Neural crest cell (in vitro differentiated cells): Measurements from ENCODE around the gene BTBD9. TPM values are rescaled to one million over a fixed set of nuclear protein-coding genes. Genes with fewer than 3 reads are reported as not detected.

ENCODE experiments used
- DNase-seq: peaks from one replicate; pipeline ENCODE4 v3.0.0; 2021; ENCODE audit warnings: low read depth, mixed read lengths, low spot score
- H3K27ac Mint-ChIP-seq: one replicate; pipeline ENCODE4 v1.8.0; 2021; ENCODE audit warnings: mild to moderate bottlenecking, mixed read lengths; ENCODE audit not compliant: unreplicated experiment
- H3K27me3 Mint-ChIP-seq: 2 replicates; pipeline ENCODE4 v1.8.0; 2021; ENCODE audit warnings: low read depth, mild to moderate bottlenecking, mixed read lengths
- H3K36me3 Mint-ChIP-seq: 2 replicates; pipeline ENCODE4 v1.8.0; 2021; ENCODE audit warnings: low read depth, mild to moderate bottlenecking, mixed read lengths
- H3K4me1 Mint-ChIP-seq: 2 replicates; pipeline ENCODE4 v1.8.0; 2021; ENCODE audit warnings: mixed read lengths
- H3K4me3 Mint-ChIP-seq: one replicate; pipeline ENCODE4 v1.8.0; 2021; ENCODE audit warnings: mild to moderate bottlenecking, mixed read lengths
- H3K9me3 Mint-ChIP-seq: 2 replicates; pipeline ENCODE4 v1.8.0; 2021; ENCODE audit warnings: mixed read lengths
- total RNA-seq: library from RNA; stranded (reverse); gene quantifications from 2 replicates; pipeline ENCODE4 v1.2.1, GENCODE V29; 2021
- TF ChIP-seq, protein P1 (sequence below): fragments of 200-600 bp; sonication (generic); conservative IDR thresholded peaks from 2 replicates; pipeline ENCODE4 v1.5.0; 2021; ENCODE audit warnings: antibody characterized with exemption, mild to moderate bottlenecking

BTBD9 gene
- total RNA-seq, 1 donor from 2014 or later, result 18.0 TPM

DNA sequence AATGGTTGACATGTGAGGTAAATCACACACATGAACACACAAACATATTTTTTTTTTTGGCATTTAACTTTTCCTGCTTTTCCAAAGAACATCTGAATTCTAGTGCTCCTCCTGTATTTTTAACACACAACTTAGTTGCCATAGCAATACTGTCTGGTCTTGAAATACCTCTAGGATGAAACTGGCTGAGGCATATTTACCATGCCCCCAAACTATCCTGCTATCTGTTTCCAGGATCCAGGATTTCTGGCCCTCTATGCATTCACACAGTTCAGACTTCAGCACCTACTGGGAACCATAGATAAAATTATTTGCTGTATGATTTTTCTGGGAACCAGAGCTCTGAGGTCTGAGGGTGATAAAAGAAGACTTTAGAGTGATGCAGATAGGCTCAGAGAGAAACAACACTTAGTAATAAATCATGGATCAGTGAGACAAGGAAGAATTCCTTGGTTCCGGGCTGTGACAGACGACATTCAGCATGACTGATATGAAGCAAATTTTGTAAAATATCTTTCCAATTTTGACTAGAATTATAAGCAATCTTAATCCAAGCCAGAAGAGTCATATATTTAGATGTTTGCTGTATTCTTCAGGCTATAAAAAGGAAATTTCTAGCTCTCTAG lies 359.7 kb downstream of the BTBD9 start:
- no peak for DNase-seq
- TF ChIP-seq, protein P1, sequence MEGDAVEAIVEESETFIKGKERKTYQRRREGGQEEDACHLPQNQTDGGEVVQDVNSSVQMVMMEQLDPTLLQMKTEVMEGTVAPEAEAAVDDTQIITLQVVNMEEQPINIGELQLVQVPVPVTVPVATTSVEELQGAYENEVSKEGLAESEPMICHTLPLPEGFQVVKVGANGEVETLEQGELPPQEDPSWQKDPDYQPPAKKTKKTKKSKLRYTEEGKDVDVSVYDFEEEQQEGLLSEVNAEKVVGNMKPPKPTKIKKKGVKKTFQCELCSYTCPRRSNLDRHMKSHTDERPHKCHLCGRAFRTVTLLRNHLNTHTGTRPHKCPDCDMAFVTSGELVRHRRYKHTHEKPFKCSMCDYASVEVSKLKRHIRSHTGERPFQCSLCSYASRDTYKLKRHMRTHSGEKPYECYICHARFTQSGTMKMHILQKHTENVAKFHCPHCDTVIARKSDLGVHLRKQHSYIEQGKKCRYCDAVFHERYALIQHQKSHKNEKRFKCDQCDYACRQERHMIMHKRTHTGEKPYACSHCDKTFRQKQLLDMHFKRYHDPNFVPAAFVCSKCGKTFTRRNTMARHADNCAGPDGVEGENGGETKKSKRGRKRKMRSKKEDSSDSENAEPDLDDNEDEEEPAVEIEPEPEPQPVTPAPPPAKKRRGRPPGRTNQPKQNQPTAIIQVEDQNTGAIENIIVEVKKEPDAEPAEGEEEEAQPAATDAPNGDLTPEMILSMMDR, result no peak
- Mint-ChIP-seq H3K27ac (no peak overlapping the region), H3K9me3 (no peaks in the 10 kb centered on the region), H3K4me3 (no peak overlapping the region), H3K4me1 (peaks cover 50% of the 10 kb centered on the region), H3K36me3 (no peaks in the 10 kb centered on the region), H3K27me3 (peaks cover 6% of the 10 kb centered on the region)

DNA sequence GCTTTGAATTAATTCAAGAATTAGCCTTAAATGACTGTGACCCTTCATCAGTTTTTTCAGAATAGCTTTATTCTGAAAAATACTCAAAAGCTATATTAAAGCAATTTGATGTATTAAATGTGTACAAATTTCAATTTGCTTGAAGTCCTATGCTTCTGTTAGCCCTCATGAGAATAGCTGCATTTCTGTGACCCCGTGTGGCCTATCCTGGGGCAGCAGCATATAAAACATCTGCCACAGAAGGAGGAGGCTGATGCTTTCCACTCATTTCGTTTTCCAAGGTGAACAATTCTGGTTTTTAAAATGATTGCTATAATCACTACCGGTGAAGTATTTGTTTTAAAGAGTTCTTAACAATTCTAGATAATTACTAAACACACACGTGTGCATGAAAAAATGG lies 360.3 kb downstream of the BTBD9 start:
- Mint-ChIP-seq H3K27me3 (peaks cover 5% of the 10 kb centered on the region), H3K4me3 (peak overlapping the region; percentile 4), H3K4me1 (peaks cover 50% of the 10 kb centered on the region), H3K27ac (no peak overlapping the region), H3K9me3 (no peaks in the 10 kb centered on the region), H3K36me3 (no peaks in the 10 kb centered on the region)
- no peak for DNase-seq
- TF ChIP-seq, protein P1, result no peak

DNA sequence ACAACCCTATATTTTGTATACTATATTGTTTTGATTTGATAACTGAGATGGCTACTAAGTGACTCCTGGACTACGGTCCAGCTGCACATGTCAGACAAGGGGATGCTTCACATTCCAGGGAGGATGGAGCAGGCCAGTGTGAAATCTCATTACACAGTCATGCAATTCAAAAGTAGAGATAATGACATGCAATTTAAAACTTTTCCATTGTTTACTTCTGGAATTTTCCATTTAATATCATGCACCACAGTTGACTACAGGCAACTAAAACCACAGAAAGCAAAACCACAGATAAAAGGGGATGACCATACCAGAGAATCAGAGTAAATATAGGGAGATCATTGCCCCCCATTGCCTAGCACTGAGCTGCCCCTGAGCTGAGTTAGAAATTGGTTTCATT lies 366.4 kb downstream of the BTBD9 start:
- Mint-ChIP-seq H3K9me3 (no peaks in the 10 kb centered on the region), H3K4me3 (no peak overlapping the region), H3K36me3 (no peaks in the 10 kb centered on the region), H3K27me3 (no peaks in the 10 kb centered on the region), H3K27ac (no peak overlapping the region), H3K4me1 (peaks cover 27% of the 10 kb centered on the region)
- DNase-seq, result no peak
- TF ChIP-seq, protein P1, result no peak

DNA sequence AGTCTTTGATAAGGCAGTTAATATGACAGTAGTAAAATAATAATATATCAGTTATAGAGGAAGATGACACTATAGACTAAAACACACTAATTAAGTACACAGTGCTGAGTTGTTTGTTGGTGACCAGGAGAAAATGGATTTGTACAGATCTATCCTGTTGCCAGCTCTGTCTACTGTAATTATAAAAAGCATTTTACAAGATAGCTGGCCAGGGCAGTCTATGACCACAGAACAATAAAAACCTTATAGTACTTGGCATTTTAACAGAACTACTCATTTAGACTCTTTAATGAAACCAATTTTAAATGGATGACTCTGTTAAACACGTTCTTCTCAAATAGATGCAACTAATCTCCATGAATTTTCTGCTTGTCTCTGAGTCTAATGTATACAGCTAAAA lies 367.5 kb downstream of the BTBD9 start:
- no peaks in the 10 kb centered on the region for H3K27me3 Mint-ChIP-seq
- H3K36me3 Mint-ChIP-seq, result no peaks in the 10 kb centered on the region
- DNase-seq, result no peak
- peaks cover 32% of the 10 kb centered on the region for H3K4me1 Mint-ChIP-seq
- no peak overlapping the region for H3K4me3 Mint-ChIP-seq
- TF ChIP-seq, protein P1, result no peak
- H3K27ac Mint-ChIP-seq, result no peak overlapping the region
- H3K9me3 Mint-ChIP-seq, result no peaks in the 10 kb centered on the region

DNA sequence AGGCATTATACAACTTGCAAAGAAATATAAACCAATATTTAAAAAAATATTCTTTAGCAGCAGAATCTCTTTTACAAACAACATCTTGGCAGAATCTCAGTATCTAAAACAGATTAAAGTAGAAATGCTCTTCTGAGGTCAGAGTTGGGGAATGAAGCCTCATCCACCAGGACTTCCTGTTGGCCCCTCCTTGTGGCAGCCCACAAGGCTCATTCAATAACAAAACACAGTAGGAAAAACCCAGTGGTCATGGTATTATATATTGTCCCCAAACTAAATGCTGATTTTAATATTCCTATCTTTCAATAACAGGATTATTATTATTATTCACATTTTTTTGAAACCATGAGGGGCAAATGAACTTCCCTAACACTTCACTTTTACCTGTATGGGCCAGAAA lies 368.6 kb downstream of the BTBD9 start:
- Mint-ChIP-seq H3K36me3 (no peaks in the 10 kb centered on the region), H3K4me3 (no peak overlapping the region), H3K9me3 (no peaks in the 10 kb centered on the region), H3K27ac (no peak overlapping the region), H3K4me1 (peaks cover 32% of the 10 kb centered on the region), H3K27me3 (no peaks in the 10 kb centered on the region)
- no peak for DNase-seq
- TF ChIP-seq, protein P1, result no peak
